GM21367 (cell line): ENCODE results near the gene ECSCR.
"Not testable (repeated sequence)": the region's sequence is repeated elsewhere in the genome, so short reads cannot be mapped to it uniquely, and the experiment has no call there.

Experiments
- ATAC-seq: cut with Tn5 transposase; IDR thresholded peaks from one replicate; pipeline ENCODE4 v1.9.1; 2021; ENCODE audit not compliant: unreplicated experiment

ECSCR gene

GRCh38 chr5:139414581-139415130 is 47.9 kb downstream of the ECSCR start:
- ATAC-seq = no peak

- no peak for ATAC-seq
Measured at GRCh38 chr5:139413963-139414362, 48.6 kb downstream of the ECSCR start.

- no peak for ATAC-seq
Measured at GRCh38 chr5:139413153-139413552, 49.4 kb downstream of the ECSCR start.

- no peak for ATAC-seq
Measured at GRCh38 chr5:139410993-139411828, 51.3 kb downstream of the ECSCR start.

DNA sequence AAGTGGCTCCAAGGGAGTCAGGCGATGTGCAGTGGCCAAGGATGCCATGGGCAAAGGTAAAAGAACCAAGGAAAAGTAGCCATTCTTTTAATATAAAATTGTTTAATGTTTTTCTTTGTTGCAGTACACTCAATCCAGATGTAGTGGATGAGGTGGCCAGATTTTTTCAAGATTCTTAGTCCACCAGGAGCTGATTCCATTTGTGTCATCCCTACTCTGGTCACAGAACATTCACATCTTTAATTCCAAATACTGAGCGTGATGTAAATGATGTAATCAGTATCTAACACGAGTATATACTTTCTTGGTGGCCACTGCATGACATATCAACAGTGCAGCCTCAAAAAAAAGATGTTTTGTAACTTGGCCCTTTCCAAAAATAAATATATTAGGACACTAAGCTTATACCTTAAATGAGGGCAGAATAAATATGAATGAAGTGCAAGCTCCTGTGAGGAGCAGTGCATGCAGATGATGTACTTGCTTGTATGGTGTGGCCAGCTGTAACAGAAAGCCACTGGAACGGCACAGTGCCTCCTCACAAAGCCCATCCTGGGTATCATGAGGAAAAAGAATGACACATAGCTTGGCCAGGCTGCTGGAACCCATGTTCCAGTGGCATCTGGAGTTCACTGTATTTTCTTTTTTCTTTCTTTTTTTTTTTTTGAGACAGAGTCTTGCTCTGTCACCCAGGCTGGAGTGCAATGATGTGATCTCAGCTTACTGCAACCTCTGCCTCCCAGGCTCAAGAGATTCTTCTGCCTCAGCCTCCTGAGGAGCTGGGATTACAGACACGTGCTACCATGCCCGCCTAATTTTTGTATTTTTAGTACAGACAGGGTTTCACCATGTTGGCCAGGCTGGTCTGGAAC is 52.2 kb downstream of the ECSCR start:
- ATAC-seq = no peak

DNA sequence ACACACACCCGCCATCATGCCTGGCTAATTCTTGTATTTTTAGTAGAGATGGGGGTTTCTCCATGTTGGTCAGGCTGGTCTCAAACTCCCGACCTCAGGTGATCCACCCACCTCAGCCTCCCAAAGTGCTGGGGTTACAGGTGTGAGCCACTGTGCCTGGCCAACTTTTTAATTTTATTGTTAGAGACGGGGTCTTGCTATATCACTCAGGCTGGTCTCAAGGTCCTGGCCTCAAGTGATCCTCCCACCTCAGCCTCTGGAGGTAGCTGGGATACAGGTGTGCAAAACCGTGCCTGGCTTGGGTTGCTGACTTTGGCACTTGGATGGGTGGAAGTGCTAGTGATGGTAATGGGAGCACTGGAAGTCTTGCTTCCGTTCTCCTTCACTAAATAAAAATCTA is 53.4 kb downstream of the ECSCR start:
- ATAC-seq = not testable (repeated sequence)

DNA sequence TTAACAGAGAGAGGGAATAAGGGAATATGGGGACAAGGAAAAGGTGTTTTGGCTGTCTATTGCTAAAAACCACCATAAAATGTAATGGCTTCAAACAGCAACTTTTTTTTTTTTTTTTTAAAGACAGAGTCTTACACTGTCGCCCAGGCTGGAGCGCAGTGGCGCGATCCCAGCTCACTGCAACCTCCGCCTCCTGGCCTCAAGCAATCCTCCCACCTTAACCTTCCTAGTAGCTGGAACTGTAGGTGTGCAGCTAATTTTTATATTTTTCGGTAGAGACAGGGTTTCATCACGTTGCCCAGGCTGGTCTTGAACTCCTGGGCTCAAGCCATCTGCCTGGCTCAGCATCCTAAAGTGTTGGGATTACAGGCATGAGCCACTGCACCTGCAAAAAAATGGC is 54.4 kb downstream of the ECSCR start:
- no peak for ATAC-seq

- no peak for ATAC-seq
Measured at GRCh38 chr5:139407517-139407916, 55.0 kb downstream of the ECSCR start.

GRCh38 chr5:139406963-139407362 is 55.6 kb downstream of the ECSCR start:
- no peak for ATAC-seq

- no peak for ATAC-seq
Measured at GRCh38 chr5:139404484-139404840, 58.1 kb downstream of the ECSCR start.

- ATAC-seq = peak; percentile 71
Measured at GRCh38 chr5:139403787-139404483, 58.6 kb downstream of the ECSCR start, which contains the start of gene SPATA24. TSS of gene SPATA24 (minus strand) at chr5:139404089. CDS start at chr5:139404060, 29 bp downstream.

- ATAC-seq = no peak
Measured at GRCh38 chr5:139403418-139403786, 59.1 kb downstream of the ECSCR start.

DNA sequence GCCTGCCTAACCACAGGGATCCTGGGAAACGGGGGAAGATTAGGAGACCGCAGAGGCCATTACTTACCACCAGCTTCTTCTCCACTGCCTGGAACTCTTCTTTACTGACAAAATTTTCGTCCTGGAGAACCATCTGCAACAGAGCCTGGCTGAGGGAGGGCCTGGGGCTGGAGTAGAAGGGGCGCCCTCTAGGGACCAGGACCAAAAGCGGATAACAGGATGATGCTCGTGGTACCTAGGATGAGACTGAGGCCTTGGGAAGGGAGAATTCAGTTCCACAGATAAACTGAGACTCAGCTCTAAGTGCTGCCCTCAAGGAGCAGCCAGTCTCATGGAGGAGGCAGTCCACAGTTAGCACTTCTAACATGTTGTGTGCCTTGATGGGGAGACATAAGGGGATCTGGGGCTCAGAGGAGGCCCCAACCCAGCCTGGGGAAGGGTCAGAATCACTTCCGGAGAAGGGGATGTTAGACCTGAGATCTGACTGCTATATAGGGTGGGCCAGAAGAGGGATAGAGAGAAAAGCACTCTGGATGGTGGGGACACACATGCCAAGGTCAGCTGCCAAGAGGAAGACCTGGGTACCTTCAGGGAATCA is 59.9 kb downstream of the ECSCR start:
- ATAC-seq = no peak

GRCh38 chr5:139401546-139401945 is 61.0 kb downstream of the ECSCR start:
- no peak for ATAC-seq

GRCh38 chr5:139399501-139400121 is 62.9 kb downstream of the ECSCR start:
- ATAC-seq = no peak
